HG02623 (cell line): ENCODE data around the gene TEPSIN.

Experiments
- ATAC-seq: cut with Tn5 transposase; IDR thresholded peaks from one replicate; pipeline ENCODE4 v1.9.1; 2021; ENCODE audit warnings: moderate library complexity; ENCODE audit not compliant: unreplicated experiment

The TEPSIN gene

GRCh38 chr17:81270279-81270678, 31.4 kb upstream of the TEPSIN start:
- ATAC-seq: no peak

- no peak for ATAC-seq
Measured at GRCh38 chr17:81267390-81268067, 28.7 kb upstream of the TEPSIN start.

- no peak for ATAC-seq
Measured at GRCh38 chr17:81265576-81265975, 26.7 kb upstream of the TEPSIN start.

GRCh38 chr17:81264640-81265039, 25.8 kb upstream of the TEPSIN start:
- ATAC-seq: no peak

GRCh38 chr17:81263371-81264181, 24.7 kb upstream of the TEPSIN start:
- no peak for ATAC-seq

GRCh38 chr17:81261582-81262336, 22.9 kb upstream of the TEPSIN start:
- ATAC-seq: no peak

- no peak for ATAC-seq
Measured at GRCh38 chr17:81261096-81261495, 22.2 kb upstream of the TEPSIN start.

- ATAC-seq: no peak
Measured at GRCh38 chr17:81260641-81261040, 21.8 kb upstream of the TEPSIN start.

GRCh38 chr17:81260171-81260570, 21.3 kb upstream of the TEPSIN start:
- ATAC-seq: no peak

- ATAC-seq: no peak
Measured at GRCh38 chr17:81259058-81259605, 20.3 kb upstream of the TEPSIN start.

GRCh38 chr17:81258292-81258691, 19.4 kb upstream of the TEPSIN start:
- ATAC-seq: no peak

- no peak for ATAC-seq
Measured at GRCh38 chr17:81257533-81257932, 18.7 kb upstream of the TEPSIN start.

- ATAC-seq: no peak
Measured at GRCh38 chr17:81256616-81257015, 17.8 kb upstream of the TEPSIN start.

- no peak for ATAC-seq
Measured at GRCh38 chr17:81254955-81255717, 16.3 kb upstream of the TEPSIN start.

GRCh38 chr17:81253358-81254131, 14.7 kb upstream of the TEPSIN start:
- no peak for ATAC-seq

- ATAC-seq: no peak
Measured at GRCh38 chr17:81252987-81253329, 14.1 kb upstream of the TEPSIN start.

GRCh38 chr17:81252326-81252986, 13.6 kb upstream of the TEPSIN start:
- no peak for ATAC-seq

GRCh38 chr17:81251709-81252301, 12.9 kb upstream of the TEPSIN start:
- no peak for ATAC-seq

GRCh38 chr17:81251094-81251708, 12.3 kb upstream of the TEPSIN start:
- ATAC-seq: no peak
